ENCODE data around the gene PLEKHN1. TPM values are rescaled to one million over a fixed set of nuclear protein-coding genes. Genes with fewer than 3 reads are reported as not detected.

The PLEKHN1 gene
- total RNA-seq, 1 experiment from 2014 or later: 9.1 TPM

DNA sequence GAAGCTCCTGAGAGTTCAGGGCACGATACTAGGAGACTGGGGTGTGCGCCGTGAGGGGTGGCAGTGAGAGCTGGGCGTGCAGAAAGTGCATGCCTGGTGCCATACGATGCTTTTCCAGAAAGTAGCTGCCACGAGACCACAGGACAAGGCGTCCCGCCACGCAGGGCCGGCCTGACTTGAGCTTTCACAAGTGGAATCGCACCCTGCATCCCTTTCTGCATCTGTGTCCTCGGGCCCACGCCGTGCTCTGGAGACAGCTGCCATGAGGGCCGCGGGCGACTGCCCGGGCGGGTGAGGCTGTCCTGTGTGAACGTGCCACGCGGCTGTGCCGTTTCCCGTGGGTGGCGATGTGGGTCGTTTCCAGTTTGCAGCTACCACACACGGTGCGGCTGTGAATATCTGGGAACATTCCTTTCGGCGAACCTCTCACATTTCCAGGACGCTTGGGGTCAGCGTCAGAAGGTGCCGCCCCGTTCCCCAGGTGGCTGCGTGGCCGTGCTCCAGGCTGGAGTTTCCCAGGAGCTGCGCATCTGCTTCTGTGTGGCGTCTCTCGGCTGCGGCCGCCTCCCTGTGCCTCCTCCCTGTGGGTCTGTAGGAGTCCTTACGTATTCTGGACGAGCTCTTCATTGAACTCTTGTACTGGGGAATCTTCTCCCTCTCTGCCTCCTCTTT lies 16.6 kb downstream of the PLEKHN1 start:
- Histone ChIP-seq H3K4me3 (no peak overlapping the region), H3K27ac (no peak overlapping the region), H3K9me2 (ENCODE audit: insufficient read depth) (no peaks in the 10 kb centered on the region), H3K36me3 (ENCODE audit: low read depth) (no peaks in the 10 kb centered on the region), H3F3A (ENCODE audit: insufficient read depth, low read depth) (peaks cover 21% of the 10 kb centered on the region; the same call in 1 of the 2 replicates), H3K9me3 (ENCODE audit: insufficient read depth, low read depth) (no peaks in the 10 kb centered on the region), H2AFZ (no peak overlapping the region), H3K4me2 (no peak overlapping the region), H3K79me2 (ENCODE audit: low read depth) (no peaks in the 10 kb centered on the region), H3K27me3 (ENCODE audit: insufficient read depth, low read depth) (no peaks in the 10 kb centered on the region), H3K4me1 (replicated peaks; ENCODE audit: insufficient read depth) (no peaks in the 10 kb centered on the region), H4K20me1 (ENCODE audit: insufficient read depth) (no peaks in the 10 kb centered on the region)
- intact Hi-C loops (cut with micrococcal nuclease; ENCODE audit: unreplicated experiment): loop anchor here (1.0 to 10.0 kb wide), 3 partner anchors 16 to 309 kb away; partner anchors contain the start of genes B3GALT6 and SDF4
- CTCF ChIA-PET: interaction anchor here (0.5 to 0.6 kb wide), 3 partner anchors 40 to 386 kb away, joined by 3 read pairs; no protein-coding TSS in a partner anchor
- POLR2A ChIA-PET (ENCODE audit: unreplicated experiment): interaction anchor here (0.5 to 0.7 kb wide), 3 partner anchors 40 to 309 kb away, joined by 3 to 6 read pairs (median 5); partner anchors contain the start of gene RNF223
- TF ChIP-seq, protein P1, sequence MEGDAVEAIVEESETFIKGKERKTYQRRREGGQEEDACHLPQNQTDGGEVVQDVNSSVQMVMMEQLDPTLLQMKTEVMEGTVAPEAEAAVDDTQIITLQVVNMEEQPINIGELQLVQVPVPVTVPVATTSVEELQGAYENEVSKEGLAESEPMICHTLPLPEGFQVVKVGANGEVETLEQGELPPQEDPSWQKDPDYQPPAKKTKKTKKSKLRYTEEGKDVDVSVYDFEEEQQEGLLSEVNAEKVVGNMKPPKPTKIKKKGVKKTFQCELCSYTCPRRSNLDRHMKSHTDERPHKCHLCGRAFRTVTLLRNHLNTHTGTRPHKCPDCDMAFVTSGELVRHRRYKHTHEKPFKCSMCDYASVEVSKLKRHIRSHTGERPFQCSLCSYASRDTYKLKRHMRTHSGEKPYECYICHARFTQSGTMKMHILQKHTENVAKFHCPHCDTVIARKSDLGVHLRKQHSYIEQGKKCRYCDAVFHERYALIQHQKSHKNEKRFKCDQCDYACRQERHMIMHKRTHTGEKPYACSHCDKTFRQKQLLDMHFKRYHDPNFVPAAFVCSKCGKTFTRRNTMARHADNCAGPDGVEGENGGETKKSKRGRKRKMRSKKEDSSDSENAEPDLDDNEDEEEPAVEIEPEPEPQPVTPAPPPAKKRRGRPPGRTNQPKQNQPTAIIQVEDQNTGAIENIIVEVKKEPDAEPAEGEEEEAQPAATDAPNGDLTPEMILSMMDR (conservative IDR thresholded peaks at IDR 0.05): no peak
- no peak for TF ChIP-seq EZH2 (IDR thresholded peaks at IDR 0.05; ENCODE audit: low read depth)
- BruUV-seq (replicated peaks): no TSS peak
- DNase-seq: peak in 1 of 2 experiments; percentile 59

DNA sequence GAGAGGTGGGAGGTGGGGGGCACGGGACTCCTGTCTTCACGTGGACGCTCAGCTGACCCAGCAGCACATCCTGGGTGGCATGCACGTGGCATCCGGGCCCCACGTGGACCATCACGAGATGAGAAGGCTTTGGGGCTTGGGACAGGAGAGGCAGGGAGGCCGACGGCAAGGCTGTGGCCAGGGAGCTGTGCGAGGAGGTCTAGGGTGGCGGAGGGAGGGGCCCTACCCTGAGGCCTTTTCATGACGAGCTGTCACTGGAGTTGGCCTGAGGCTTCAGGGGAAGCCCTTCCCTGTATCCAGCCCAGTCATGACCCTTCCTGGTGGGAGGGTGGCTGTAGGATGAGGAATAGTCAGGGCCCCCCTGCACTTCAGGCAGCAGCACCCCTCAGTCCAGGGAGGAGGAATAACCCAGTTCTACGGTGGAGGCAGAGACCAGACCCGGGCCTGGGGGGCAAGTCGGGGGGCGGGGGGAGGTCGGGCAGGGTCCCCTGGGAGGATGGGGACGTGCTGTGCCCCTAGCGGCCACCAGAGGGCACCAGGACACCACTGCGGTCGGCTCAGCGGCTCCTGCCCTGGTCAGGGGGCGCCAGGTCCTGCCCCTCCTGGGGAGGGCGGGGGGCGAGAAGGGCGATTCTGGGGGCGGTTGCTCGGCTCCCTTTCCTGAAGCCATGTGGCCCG lies 17.7 kb downstream of the PLEKHN1 start:
- no peak overlapping the region for H2AFZ ChIP-seq
- intact Hi-C loops (cut with micrococcal nuclease; ENCODE audit: unreplicated experiment): loop anchor here (1.0 to 10.0 kb wide), 4 partner anchors 15 to 308 kb away; partner anchors contain the start of genes B3GALT6 and SDF4
- POLR2A ChIA-PET (ENCODE audit: unreplicated experiment): interaction anchor here (0.6 kb wide), 1 partner anchor 17 kb away, joined by 3 read pairs; no protein-coding TSS in a partner anchor

DNA sequence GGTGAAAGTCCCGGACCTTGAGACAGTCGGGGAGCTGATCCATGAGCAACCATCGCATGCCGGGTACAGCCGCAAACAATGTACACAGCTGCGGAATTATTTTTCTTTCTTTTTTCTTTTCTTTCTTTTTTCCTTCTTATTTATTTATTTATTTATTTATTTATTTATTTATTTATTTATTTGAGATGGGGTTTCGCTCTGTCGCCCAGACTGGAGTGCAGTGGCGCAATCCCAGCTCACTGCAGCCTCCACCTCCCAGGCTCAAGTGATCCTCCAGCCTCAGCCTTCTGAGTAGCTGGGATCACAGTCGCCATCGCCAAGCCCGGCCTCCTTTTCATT lies 18.2 kb downstream of the PLEKHN1 start:
- DNase-seq: no peak
- peaks cover 7% of the 10 kb centered on the region; the same call in 1 of the 2 replicates for H3F3A ChIP-seq (ENCODE audit: insufficient read depth, low read depth)
- BruUV-seq (replicated peaks): no TSS peak
- H3K9me3 ChIP-seq (ENCODE audit: insufficient read depth, low read depth): no peaks in the 10 kb centered on the region
- no peak overlapping the region for H2AFZ ChIP-seq
- H3K4me2 ChIP-seq: peak overlapping the region; percentile 60
- no peaks in the 10 kb centered on the region for H3K79me2 ChIP-seq (ENCODE audit: low read depth)
- CTCF ChIA-PET: interaction anchor here (1.1 kb wide), 1 partner anchor 23 kb away, joined by 8 read pairs; no protein-coding TSS in a partner anchor
- no peak overlapping the region for H3K4me3 ChIP-seq
- intact Hi-C loops (cut with micrococcal nuclease; ENCODE audit: unreplicated experiment): loop anchor here (1.0 to 10.0 kb wide), 3 partner anchors 79 to 308 kb away; partner anchors contain the start of genes B3GALT6 and SDF4
- no peaks in the 10 kb centered on the region for H3K36me3 ChIP-seq (ENCODE audit: low read depth)
- H3K9me2 ChIP-seq (ENCODE audit: insufficient read depth): no peaks in the 10 kb centered on the region
- TF ChIP-seq, protein P1 (conservative IDR thresholded peaks at IDR 0.05): no peak
- no peak for TF ChIP-seq EZH2 (IDR thresholded peaks at IDR 0.05; ENCODE audit: low read depth)
- POLR2A ChIA-PET (ENCODE audit: unreplicated experiment): interaction anchor here (0.6 to 0.7 kb wide), 2 partner anchors 17 to 280 kb away, joined by 3 to 8 read pairs; no protein-coding TSS in a partner anchor
- no peaks in the 10 kb centered on the region for H3K27me3 ChIP-seq (ENCODE audit: insufficient read depth, low read depth)
- no peaks in the 10 kb centered on the region for H3K4me1 ChIP-seq (replicated peaks; ENCODE audit: insufficient read depth)
- no peaks in the 10 kb centered on the region for H4K20me1 ChIP-seq (ENCODE audit: insufficient read depth)
- H3K27ac ChIP-seq: no peak overlapping the region

More for the DNA sequence above, 17.7 kb downstream of the PLEKHN1 start:
- Histone ChIP-seq H4K20me1 (ENCODE audit: insufficient read depth) (no peaks in the 10 kb centered on the region), H3K9me3 (ENCODE audit: insufficient read depth, low read depth) (no peaks in the 10 kb centered on the region), H3K27ac (no peak overlapping the region), H3F3A (ENCODE audit: insufficient read depth, low read depth) (peaks cover 12% of the 10 kb centered on the region; the same call in 1 of the 2 replicates), H3K4me2 (peak overlapping the region; percentile 60), H3K79me2 (ENCODE audit: low read depth) (no peaks in the 10 kb centered on the region), H3K27me3 (ENCODE audit: insufficient read depth, low read depth) (no peaks in the 10 kb centered on the region), H3K4me1 (replicated peaks; ENCODE audit: insufficient read depth) (no peaks in the 10 kb centered on the region), H3K36me3 (ENCODE audit: low read depth) (no peaks in the 10 kb centered on the region), H3K4me3 (no peak overlapping the region), H3K9me2 (ENCODE audit: insufficient read depth) (no peaks in the 10 kb centered on the region)
- no TSS peak for BruUV-seq (replicated peaks)
- DNase-seq: peak in 1 of 2 experiments; percentile 55
- TF ChIP-seq EZH2 (IDR thresholded peaks at IDR 0.05; ENCODE audit: low read depth): no peak
- TF ChIP-seq, protein P1 (conservative IDR thresholded peaks at IDR 0.05): peak; percentile 92
- CTCF ChIA-PET: interaction anchor here (0.6 to 1.1 kb wide), 2 partner anchors 24 to 25 kb away, joined by 3 to 8 read pairs; partner anchors contain the start of gene NOC2L
